GM19239 (cell line): ENCODE results near the gene ING5.
A peak's percentile ranks its signal among the peaks of the same experiment; 100 is the strongest.

ENCODE experiments used
- DNase-seq: peaks from one replicate; pipeline ENCODE4 v3.0.0; 2011; ENCODE audit warnings: low spot score; ENCODE audit not compliant: insufficient read length
- FAIRE-seq: peaks from 2 replicates; lab custom pipeline; 2011; peaks lifted over from hg19 to GRCh38; lab: Jason Lieb, UNC

The ING5 gene

DNA sequence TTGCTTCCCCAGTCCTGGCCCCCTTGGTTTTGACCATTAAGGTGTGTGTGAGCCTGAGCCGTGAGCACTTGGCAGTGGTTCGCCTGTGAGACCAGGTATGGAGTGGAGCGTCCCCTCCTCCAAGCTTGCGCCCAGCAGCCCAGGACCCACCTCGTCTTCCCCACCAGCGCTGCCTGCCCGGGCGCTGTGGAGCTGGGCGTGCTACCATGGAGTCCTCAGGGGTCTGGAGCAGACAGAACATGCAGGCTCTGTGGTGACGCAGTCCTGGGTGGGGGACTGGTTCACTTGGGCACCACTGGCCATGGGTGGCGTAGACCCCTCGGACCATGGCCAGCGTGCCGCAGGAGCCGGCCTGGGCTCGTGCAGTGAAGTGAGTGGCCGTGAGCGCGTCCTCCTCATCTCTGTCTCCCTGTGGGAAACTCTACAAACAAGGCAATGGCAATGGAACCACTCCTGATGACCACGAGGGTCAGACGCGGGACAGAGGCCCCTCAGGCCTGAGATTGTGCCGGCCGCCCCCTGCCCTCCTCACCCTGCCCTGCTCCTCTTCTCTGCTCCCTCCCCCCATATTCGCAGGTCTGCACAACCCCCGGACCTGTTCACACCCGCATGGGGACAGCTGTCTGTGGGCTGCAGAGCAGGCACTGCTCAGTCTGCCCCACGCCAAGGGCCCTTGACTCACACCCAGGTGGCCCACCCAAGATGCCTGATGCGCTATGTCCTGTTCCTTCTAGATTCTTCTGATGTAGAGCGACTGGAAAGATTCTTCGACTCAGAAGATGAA, 30.2 kb upstream of the ING5 start:
- FAIRE-seq (no peak), DNase-seq (no peak)

DNA sequence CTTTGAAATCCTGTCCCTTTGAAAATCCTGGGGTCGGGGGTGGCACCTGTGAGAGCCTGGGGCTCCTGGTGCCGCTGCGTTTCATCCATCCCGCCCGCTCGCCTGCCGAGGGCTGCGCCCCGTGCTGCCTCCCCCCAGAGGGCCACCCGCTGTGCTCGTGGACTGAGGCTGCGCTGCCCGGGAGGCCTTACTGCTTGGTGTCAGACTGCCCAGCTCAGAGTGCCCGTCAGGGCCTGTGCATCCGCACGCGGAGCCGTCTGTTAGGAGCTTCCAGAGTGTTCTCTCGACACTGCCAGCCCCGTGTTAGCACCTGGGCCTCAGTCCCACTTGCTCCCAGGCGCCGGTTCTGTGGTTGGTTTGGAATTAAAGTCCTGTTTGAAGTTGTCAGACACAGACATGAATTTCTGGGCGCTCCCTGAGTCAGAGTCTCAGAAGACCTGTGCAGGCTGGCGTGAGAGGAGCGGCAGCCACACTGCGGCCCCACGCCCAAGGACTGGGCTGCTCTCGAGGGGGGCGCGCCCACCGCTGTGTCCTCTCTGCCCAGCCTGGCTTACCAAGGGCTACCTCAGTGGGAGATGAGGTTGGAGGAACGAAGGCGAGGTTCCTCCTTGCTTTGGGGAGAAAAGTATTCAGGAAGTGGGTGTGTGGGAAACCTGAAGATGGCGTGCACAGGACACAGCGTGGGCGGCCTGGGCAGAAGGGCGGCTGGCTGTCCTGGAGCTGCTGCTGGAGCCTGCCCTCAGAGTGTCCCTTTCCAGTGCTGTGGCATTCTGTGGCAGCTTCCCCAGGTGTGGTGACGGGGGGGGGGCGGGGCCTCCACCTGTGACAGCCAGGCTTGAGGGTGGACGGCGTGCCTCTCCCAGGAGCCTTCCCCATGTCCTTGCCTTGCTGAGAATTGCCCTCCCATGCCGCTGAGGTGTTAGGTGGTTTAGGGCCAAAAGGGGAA, 29.3 kb upstream of the ING5 start:
- no peak for FAIRE-seq
- DNase-seq: no peak

DNA sequence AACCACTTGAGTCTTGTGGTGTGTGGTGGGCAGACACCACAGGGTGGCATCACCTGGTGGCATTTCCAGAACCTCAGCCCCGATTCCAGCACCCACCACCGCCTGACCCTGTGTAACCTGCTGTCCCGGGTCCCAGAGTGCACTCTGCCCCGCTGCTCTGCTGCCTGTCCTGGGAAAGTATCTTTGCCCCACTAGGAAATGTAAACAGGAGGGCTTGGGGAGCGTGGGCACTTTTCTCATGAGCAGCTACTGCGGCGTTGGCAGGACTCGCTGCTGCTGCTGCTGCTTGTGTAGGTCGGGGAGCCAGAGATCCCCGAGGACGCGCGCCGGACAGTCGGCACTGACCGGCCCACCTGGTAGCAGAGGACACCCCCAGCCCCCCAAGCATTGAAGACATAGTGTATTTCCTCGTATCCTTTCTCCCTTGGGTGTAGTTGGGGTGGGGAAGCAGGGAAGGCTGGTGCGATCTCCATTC, 28.6 kb upstream of the ING5 start:
- DNase-seq: no peak
- no peak for FAIRE-seq

DNA sequence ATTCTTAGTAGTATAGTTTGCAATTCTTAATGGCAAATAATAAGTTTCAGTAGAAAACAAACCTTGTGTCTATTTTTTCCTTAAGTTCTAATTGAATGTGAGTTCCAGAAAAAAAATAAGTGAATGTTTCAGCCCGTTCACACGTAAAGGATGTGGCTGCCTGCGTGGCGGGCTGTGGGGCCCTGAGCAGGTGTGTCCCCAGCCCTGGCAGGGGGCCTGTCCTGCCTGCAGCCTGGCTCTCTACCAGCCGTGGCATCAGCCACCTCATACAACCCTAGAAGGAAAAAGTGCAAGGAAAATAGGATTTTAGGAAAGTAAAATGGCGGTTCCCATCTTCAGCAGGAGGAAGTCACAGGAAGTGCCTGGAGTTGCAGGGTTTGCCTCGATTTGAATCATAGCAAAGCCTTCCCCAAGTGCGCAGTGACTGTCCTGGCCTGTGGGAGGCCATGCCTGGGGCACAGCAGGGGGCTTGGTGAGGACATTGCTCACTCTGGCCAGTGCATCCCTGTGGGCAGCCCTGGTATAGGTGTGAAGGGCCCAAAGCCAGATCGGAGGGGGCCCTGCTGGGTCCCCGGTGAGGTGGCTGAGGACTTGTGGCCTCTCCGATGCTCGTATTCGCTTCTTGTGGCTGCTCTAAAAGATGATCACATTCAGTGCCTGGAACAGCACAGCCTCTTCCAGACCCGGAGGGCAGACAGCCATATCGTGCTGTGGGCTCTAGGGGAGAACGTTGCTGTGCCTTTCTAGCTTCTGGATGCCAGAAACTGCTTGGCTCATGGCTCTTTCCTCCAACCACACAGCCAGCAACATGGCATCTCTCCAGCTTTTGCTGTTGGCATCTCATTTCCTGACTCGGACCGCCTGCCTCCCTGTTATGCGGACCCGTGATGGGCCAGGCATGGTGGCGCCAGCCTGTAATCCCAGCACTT, 27.8 kb upstream of the ING5 start:
- FAIRE-seq (no peak), DNase-seq (no peak)

DNA sequence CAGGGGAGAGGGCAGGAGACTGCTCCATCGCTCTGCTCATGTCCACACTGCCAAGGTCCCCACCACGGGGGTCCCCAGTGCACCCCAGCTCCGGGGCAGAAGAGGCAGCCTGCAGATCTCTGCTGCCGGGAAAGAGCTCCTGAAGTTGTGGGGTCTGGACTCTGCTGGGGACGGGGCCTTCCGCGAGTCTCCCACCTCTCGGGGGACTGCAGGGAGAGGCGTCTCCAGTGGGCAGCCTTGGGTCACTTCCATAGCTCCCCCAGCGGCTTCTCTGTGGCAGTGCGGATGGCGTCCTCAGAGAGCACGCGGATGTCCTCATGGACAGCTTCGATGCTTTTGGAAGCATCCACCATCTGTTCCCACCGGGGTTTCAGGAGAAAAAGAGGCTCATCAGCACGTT, 26.0 kb upstream of the ING5 start:
- DNase-seq: no peak
- FAIRE-seq: no peak

DNA sequence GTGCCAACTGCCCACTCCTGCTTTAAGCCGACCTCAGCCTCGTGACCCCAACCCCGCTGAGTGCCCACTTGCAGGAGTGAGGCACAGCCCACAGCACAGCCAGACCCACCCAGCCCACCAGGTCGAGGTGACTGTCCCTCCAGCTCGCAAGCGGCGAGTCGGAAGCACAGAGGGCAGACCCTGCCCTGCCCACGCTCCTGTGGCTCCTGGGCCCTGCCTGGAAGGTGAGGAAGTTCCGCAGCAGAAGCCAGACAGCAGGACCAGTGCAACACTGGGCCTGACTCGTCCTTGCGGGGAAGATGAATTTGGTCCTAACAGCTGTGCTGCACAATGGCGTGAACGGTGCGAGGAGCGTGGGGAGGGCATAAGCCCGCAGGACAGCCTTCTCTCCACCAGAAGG, 25.2 kb upstream of the ING5 start:
- no peak for DNase-seq
- FAIRE-seq: no peak

DNA sequence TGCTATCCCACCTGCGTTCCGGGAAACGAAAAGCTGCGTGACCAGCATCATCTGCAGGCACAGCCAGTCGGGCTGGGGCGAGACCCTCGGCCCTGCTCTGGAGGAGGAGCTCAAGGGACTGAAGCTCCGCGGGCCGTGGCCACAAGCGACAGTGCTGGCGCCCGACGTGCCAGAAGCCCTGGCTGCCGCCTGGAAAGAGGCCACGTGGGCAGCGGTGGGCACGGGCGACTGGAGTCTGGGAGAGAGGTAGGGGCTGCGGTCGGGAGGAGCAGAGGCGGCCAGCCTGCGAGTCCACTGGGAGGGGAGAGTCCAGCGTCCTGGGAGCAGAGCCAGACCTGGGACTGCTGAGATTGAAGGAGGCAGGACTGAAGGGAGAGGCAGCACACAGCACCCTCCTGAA, 24.4 kb upstream of the ING5 start:
- FAIRE-seq: no peak

DNA sequence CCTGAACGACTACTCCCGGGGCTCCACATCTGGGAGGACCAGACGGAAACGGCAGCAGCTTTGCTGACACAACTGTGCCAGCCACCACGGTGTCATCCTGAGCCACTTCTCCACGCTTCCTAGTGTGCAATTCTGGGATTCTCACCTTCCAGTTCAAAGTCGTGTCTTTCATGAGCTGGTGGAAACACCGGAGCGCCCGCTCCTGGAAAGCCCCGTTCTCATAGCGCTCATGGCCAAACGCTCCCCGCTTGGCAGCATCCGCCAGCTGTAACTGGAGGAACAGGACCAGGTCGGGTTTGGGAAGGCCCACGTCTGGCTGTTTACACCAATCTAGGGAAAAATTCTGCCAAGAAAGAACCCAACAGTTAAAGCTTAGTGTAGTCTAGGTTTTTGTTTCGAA, 23.5 kb upstream of the ING5 start:
- DNase-seq (no peak), FAIRE-seq (no peak)

More for the DNA sequence above, 24.4 kb upstream of the ING5 start:
- no peak for DNase-seq

DNA sequence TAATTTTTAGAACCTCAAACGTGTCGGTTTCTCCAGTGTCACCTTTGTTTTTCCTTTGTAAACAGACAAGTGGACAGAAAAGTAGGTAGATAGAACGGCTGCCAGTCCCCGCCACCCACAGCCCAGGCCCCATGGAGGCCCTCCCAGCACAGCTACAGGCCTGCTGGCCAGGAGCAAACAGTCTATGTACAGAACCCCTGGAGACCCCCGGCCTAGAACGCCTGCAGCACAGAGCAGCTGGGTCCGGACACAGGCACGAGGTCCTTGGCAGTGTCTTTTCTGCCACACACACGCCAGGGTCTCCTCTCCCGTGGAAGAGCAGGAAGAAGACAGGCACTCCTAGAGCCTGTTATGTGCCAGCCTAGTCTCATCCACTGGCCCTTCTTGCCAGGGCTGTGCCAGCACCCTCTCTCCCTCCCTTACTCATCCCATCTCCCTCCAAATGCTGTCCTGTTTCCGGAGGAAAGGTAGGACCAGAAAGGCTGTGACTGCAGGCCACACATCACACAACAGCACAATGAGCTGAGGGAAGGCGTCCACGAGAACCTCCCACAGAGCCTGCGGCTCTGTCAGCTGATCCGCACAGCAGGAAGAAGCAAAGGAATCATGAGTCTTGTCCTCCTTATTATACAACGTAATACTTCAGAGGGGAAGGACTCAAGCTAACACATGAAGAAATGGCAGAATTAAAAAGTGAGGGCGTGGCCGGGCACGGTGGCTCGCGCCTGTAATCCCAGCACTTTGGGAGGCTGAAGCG, 22.9 kb upstream of the ING5 start:
- DNase-seq: no peak
- no peak for FAIRE-seq

DNA sequence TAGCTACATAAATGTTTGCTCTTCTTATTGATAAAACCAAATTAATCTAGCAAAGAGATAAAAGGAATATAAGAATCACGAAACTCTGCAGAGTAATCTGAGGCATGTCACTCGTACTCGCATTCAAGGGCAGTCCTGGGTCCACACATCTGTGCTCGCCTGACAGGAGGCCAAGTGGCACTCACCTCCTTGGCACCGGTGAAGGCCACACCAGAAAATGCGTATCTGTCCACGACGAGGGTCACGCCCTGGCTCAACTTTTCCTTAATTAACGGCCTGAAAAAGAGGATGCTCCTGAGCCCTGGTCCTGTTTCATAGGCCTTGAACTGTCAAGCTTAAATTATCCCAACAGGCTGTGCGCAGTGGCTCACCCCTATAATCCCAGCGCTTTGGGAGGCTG, 21.8 kb upstream of the ING5 start:
- DNase-seq (no peak), FAIRE-seq (no peak)

DNA sequence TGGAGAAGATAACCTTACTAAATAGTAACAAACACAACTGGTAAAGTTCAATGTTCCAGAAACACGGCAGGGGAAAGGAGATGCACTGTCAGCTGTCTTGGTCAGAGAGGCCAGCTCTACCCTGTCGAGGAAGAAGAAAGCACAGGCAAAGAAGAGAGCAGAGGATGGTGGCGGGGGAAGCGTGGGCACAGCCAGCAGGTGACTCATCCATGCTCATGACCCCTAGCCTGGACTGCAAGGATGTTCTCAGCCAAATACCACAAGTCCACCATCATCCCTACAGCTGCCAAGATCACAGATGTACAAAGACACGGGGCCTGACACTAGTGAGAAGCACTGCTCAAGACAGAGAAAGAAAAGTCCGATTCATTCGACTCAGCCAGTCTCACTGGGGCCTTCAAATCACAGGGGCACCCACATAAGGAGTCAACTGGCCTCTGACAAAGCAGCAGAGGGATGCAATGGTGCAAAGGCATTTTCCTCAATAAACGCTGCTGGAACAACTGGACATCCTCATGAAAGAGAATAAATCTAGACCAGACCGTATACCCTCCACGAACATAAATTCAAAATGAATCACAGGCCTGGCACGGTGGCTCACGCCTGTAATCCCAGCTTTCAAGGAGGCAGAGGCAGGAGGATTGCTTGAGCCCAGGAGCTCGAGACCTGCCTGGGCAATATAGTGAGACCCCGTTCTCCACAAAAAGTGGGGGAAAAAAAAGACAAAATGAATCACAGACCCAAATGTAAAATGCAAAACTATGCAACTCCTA, 20.8 kb upstream of the ING5 start:
- FAIRE-seq (no peak), DNase-seq (no peak)

DNA sequence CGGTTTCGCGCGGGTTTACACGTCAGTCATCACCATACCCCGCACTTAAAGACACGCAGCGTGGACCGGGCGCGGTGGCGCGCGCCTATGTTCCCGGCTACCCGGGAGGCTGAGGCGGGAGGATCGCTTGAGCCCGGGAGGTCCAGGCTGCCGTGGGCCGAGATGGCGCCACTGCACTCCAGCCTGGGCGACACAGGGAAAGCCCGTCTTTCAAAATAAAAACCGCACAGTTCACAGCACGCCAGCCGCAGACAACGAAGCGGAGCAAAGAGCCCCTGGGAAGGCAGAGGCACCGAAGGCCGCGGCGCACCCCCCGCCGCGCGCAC, 15.6 kb upstream of the ING5 start:
- FAIRE-seq: no peak
- no peak for DNase-seq

DNA sequence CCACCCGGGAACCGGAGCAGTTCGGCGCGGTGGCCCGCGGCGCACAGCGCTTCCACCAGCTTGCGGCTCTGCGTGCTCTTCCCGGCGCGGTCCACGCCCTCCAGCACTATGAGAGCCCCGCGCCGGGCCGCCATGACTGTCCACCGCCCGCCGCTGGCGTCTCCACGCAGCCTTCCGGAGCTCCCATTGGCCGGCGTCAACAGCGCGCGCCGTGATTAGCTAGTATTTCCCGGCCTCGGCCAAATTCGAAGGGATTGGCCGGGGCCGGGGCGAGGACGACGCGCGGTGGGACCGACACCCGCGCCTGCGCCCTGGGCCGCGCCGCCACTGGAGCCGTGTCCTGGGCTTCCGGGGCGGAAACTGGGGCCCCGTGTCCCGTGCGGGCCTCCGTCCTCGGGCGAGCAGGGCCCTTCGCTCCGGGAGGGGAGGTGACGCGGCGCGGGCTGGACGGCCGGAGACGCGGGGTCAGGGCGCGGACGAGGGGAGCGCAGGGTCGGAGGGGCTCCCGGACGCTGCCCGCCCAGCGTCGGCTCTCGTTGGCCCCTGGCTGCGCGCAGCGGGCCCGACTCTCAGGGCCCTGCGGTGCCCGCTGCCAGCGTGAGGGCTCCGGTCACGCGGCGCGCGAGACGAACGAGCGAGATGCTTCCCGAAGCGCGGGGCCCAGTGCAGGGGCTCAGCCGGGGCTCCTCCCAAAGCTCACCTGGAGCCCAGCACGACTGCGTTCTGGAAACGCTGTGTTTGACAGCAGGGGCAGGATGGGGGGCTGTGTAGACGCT, 15.0 kb upstream of the ING5 start, which contains the start of gene DTYMK:
Gene DTYMK (minus strand): TSS at position 166 of the 776 bp plus-strand sequence. CDS start 32 bp downstream, at position 134.
- FAIRE-seq: peak; percentile 84
- peak; percentile 98 for DNase-seq

DNA sequence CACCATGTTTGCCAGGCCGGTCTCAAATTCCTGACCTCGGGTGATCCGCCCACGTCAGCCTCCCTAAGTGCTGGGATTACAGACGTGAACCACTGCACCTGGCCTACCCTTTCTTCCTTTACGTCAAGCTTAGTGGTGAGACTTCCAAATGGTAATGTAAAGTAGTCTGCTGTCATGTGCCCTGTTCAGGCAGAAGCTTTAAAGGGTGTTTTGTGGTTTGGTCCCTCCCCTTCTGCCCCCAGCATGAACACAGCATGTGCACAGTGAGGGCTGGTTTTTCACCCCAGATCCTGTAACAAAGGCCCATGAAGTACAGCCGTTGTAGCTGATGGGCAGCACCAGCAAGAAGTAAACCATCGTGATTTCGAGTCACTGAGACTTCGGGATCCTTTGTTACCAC, 12.5 kb upstream of the ING5 start:
- no peak for DNase-seq
- no peak for FAIRE-seq

DNA sequence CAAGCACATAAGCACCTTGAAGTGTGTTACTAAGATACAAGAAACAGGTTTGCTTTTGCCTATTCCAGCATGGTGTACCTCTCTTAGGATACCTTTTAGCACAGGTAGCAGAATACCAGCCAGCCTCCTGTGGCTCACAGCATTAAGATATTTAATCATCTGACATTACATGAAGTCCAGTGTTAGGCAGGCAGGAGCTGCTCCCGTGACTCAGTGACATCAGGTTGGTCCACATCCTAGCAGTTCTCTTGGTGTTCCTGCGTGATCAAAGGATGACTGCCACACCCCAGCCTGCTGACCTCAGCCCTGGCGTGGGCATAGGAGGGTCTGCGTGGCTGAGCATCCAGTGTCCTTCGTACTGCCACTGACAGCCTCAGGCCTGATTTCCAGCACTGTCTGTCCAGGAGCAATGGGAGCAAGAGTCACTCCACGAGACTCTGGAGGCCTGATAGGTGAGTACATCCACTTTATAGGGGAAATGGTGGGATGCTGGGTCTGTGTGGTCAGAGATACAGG, 11.6 kb upstream of the ING5 start:
- DNase-seq (no peak), FAIRE-seq (no peak)

DNA sequence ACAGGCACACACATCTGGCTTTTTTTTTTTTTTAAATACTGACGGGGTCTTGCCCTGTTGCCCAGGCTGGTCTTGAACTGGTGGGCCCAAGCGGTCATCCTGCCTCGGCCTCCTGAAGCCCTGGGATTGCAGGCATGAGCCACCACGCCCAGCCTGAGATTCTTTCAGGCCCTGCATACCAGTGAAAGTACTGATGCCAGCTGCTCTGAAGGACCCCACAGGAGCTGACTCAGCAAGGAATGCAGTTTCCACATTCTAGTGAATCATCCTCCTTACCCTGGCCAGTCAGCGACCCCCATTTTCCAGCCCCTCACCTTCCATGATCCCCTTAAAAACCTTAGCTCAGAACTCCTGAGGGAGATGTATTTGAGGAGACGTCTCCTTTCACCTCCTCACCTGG, 9.4 kb upstream of the ING5 start:
- DNase-seq (no peak), FAIRE-seq (no peak)

DNA sequence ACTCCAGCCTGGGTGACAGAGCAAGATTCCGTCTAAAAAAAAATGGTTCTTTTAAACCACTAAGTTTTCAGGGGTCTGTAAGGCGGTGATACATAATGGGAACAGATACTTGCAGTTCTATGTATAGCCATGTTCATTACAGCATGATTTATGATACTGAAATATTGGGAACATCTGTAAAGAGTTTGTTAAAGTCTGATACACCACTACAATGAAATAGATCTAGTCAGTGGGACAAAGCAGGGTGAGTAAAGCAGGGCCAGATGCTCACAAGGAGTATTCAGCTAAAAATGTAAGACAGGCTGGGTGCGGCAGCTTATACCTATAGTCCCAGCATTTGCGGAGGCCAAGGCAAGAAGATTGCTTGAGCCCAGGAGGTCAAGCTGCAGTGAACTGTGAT, 6.2 kb upstream of the ING5 start:
- DNase-seq (no peak), FAIRE-seq (no peak)

DNA sequence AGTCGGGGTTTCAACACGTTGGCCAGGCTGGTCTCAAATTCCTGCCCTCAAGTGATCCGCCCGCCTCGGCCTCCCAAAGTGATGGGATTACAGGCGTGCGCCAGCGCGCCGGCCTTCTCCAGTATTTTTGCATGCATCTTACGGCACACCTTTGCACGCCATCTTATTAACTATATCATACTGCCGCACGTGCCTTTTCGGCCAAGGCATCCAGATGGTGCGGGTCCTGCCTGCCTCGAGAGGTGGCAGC, 765 bp upstream of the ING5 start:
- FAIRE-seq: peak; percentile 73
- DNase-seq: no peak
